IPS-18c (cell line): ENCODE results near the gene RAD18.

Experiments
- H3K4me3 ChIP-seq: 2 replicates; pipeline ENCODE4 v1.7.0; 2013; ENCODE audit warnings: low read depth, mild to moderate bottlenecking, low read length, moderate library complexity; ENCODE audit not compliant: insufficient read depth
- H3K9me3 ChIP-seq: one replicate; pipeline ENCODE4 v1.6.1; 2013; ENCODE audit warnings: mild to moderate bottlenecking, low read length, moderate library complexity; ENCODE audit not compliant: control insufficient read depth, insufficient read depth

Gene RAD18

DNA sequence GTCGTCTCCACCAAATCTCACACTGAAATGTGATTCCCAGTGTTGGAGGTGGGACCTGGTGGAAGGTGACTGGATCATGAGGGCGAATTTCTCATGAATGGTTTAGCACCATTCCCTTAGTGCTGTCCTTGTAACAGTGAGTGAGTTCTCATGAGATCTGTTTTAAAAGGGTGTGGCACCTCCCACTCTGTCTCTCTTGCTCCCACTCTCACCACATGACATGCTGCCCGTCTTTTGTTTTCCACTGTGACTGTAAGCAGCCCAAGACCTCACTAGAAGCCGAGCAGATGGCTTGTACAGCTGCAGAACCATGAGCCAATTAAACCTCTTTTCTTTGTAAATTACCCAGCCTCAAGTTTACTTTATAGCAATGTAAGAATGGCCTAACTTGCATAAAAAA lies 21.2 kb downstream of the RAD18 start:
- H3K4me3 ChIP-seq, result no peak overlapping the region
- H3K9me3 ChIP-seq, result no peaks in the 10 kb centered on the region

- no peaks in the 10 kb centered on the region for H3K9me3 ChIP-seq
These were observed 25.3 kb downstream of the RAD18 start for GRCh38 chr3:8938021-8938420.

DNA sequence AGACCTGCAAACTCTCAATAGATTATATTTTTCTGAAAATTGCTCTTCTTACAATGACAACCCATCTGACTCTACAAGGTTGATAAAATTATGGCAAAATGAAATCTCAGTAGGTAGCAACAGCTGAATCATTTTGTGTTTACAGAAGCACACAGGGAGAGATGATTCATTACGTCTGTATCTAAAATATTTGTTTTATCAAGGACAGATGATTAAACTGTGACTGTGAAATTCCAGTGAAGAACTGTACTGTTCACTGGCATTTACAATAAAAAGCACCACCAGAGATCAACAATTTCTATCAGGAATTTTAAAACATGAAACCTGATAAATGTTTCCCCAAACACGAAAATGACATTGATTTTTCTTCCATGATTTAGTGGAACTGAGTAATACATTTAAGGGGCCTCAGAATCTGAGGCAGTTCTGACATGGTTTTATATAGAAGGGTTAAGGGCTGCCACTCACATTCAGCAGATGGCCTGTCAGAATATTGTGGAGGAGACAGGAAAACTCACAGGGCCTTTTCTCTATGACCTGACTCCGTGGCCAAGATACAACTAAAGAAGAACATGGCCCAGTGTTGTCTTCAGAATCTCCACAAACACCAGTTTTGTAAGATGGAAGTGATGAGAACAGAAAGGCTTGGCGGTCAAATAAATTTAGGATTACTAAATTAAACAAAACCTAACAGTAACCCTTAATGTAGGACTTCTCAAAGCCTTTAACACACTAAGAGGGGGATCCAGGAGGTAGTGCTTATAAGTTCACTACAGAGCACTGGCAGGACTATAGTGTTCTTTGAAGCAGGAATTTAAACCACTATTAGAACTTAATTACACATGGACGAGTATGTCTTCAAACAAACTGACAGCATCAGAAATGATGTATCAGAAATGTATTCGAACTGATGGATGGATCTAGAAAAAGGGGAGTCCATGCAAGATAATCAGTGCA lies 25.9 kb downstream of the RAD18 start:
- H3K9me3 ChIP-seq, result no peaks in the 10 kb centered on the region
- H3K4me3 ChIP-seq, result no peak overlapping the region

More at GRCh38 chr3:8938021-8938420, 25.3 kb downstream of the RAD18 start:
- H3K4me3 ChIP-seq, result no peak overlapping the region

DNA sequence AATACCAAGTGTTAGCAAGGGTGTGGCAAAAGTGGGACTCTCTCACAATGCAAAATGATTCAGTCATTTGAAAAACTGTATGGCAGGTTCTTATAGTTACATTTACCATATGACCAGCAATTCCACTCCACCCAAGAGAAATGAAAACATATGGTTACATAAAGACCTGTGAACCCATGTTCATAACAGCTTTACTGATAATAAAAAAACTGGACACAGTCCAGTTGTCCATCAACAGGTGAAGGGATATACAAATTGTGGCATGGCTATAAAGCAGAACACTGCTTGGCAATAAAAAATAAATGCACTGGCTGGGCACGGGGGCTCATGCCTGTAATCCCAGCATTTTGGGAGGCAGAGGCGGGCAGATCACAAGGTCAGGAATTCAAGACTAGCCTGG lies 30.8 kb downstream of the RAD18 start:
- H3K9me3 ChIP-seq, result no peaks in the 10 kb centered on the region
- no peak overlapping the region for H3K4me3 ChIP-seq

- Histone ChIP-seq H3K9me3 (no peaks in the 10 kb centered on the region), H3K4me3 (no peak overlapping the region)
These were observed 31.9 kb downstream of the RAD18 start for GRCh38 chr3:8931342-8931741.

GRCh38 chr3:8929860-8930259 lies 33.4 kb downstream of the RAD18 start:
- no peak overlapping the region for H3K4me3 ChIP-seq
- H3K9me3 ChIP-seq, result no peaks in the 10 kb centered on the region

DNA sequence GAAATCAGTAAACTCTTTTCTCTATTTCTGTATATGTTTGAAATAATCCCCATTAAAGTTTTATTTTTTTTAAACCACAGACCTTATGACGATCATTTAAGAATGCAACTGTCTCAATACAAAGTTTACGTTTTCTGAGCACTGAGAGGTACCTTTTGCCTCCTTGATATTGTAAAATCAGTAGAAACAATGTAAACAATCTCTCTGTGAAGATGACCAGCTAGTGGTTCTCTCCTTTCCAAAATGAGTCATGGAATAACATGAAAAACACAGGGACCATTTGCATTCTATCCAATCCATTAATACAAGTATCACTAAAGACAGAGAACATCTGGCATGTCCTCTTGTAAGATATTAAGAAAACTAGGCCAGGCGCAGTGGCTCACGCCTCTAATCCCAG lies 48.8 kb downstream of the RAD18 start:
- H3K9me3 ChIP-seq, result no peaks in the 10 kb centered on the region
- no peak overlapping the region for H3K4me3 ChIP-seq

DNA sequence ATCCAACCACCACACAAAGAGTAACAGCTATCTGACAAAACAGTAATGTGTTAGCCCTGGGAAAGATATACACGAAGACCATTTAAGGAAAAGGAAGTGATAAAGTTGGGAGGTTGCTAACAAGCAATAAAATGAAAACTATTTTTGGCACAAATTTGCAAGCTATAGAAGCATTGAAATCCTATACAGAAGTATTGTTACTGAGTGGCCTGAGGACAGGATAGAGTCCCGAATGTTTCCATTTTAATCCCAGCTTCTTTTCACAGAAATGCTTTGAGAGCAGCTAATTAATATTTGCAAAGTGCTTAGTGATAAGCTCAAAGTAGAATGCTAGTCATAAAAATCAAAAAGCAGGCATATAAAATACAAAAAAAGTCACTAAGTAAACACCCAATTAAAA lies 51.5 kb downstream of the RAD18 start:
- H3K9me3 ChIP-seq, result no peaks in the 10 kb centered on the region
- H3K4me3 ChIP-seq, result no peak overlapping the region

- H3K9me3 ChIP-seq, result no peaks in the 10 kb centered on the region
- H3K4me3 ChIP-seq, result no peak overlapping the region
These were observed 54.1 kb downstream of the RAD18 start for GRCh38 chr3:8909160-8909559.

DNA sequence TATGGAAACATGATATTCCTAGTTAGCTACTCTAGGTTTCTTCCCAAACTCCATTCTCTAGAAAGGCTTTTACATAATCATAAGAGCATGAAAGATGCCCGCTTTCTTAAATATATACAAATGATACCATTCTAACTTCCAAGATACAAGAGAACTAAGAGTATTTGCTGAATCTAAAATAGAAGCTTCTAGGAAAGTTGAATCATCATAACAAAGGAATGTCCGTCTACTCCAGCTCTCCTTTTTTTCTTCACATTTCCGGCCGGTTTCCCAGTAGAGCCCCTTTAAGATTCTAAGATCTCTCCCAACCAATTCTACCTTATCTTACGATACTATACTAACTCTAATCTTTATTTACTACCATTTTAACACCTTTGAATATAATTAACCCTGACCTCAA lies 60.1 kb downstream of the RAD18 start:
- H3K9me3 ChIP-seq, result no peaks in the 10 kb centered on the region
- no peak overlapping the region for H3K4me3 ChIP-seq

DNA sequence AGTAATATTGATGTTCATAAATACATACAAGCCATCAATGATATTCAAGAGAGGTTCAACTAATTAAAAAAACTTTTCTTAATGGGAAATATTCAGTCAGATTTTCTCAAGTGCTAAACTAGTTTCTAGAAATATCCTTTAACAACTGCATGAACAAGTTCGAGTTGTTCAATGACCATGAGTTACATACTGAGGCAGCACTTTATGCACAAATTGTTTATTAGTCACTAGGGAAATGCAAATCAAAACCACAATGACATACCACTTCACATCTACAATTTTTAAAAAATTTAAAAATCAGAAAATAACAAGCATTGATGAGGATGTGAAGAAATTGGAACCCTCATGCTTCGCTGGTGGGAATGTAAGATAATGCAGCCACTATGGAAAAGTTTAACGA lies 62.4 kb downstream of the RAD18 start:
- H3K9me3 ChIP-seq, result no peaks in the 10 kb centered on the region
- no peak overlapping the region for H3K4me3 ChIP-seq

DNA sequence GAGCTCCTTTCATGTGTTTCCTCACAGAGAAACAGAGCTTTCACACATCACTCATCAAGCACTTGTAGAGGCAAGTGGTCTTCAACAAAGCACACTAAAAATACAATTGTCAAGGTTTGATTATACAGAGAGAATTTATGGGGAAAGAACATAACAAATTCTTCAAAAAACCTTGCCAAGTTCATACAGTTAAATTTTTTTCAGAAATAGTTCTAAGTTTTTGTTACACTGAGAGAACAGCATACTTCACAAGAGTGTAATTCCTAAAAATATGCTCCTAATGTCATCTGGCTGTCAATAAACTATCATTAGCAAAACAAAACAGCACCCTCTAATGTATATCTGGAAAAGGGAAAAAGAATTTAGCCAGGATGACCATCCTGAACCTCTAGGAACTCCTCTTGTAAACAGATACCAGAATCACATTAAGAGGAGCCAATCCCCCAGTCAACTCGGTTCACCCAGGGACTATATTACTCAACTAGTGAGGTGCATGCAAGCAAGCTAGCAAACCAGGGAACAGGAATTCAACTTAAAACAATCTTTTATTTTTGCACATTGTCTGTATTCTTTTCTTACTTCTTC lies 63.3 kb downstream of the RAD18 start:
- no peaks in the 10 kb centered on the region for H3K9me3 ChIP-seq
- H3K4me3 ChIP-seq, result no peak overlapping the region

- H3K9me3 ChIP-seq, result no peaks in the 10 kb centered on the region
- no peak overlapping the region for H3K4me3 ChIP-seq
These were observed 67.4 kb downstream of the RAD18 start for GRCh38 chr3:8895829-8896228.

GRCh38 chr3:8893001-8893400 lies 70.3 kb downstream of the RAD18 start:
- no peaks in the 10 kb centered on the region for H3K9me3 ChIP-seq
- H3K4me3 ChIP-seq, result no peak overlapping the region

GRCh38 chr3:8891774-8892173 lies 71.5 kb downstream of the RAD18 start:
- Histone ChIP-seq H3K9me3 (no peaks in the 10 kb centered on the region), H3K4me3 (no peak overlapping the region)

- Histone ChIP-seq H3K9me3 (no peaks in the 10 kb centered on the region), H3K4me3 (no peak overlapping the region)
These were observed 72.0 kb downstream of the RAD18 start for GRCh38 chr3:8891303-8891702.

GRCh38 chr3:8888301-8888915 lies 74.9 kb downstream of the RAD18 start:
- Histone ChIP-seq H3K9me3 (no peaks in the 10 kb centered on the region), H3K4me3 (no peak overlapping the region)
